GM12873 (cell line): ENCODE measurements around the gene JMJD8.

ENCODE experiments used
- TF ChIP-seq, protein P1 (sequence below): IDR thresholded peaks from 2 replicates; pipeline ENCODE4 v1.5.1; 2012; ENCODE audit warnings: low read depth, mild to moderate bottlenecking, moderate library complexity, low read length, control low read depth; ENCODE audit not compliant: insufficient read depth; ENCODE audit errors: missing control alignments

Gene JMJD8

DNA sequence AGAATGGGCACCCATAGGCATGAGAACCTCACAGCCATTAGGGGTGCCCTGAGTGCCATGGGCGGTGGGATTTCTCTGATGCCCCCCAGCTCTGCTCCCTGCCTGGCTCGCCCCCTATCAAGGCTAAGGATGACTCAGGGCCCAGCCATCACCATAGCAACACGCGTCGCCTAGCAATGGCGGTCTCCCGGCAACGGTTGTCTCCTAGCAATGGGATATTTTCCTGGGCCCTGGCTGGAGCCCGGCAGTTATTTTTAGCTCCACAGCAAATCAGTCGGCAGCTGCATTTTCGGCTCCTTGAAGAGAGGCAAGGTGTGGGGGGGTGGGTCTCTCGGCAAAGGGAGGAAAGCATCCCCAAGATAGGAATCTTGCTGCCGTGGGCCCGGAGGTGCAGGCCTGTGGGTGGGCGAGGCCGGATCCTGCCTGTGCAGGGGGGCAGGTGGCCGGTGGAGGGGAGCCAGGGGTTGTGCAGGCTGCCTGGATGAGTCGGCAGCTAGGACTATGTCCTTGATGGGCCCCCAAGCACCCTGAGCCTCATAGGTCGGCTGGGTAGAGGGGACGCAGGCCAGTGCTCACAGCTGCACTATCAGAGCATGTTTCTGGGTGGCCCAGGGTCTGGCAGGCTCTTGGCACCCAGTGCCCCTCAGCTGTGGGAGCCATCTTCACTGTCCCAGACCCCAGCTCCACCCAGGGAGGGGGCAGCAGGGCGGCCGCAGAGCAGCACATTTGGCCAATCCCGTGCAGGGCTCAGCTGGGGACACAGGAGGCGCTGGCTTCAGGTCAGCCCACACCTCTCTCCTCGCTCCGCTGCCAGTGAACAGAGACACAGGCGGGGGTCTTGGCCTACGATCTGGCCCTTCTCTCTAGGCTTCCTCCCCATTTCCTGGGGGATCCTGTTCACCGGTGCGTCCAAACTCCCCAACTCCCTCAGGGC is 25.7 kb upstream of the JMJD8 start:
- TF ChIP-seq, protein P1, sequence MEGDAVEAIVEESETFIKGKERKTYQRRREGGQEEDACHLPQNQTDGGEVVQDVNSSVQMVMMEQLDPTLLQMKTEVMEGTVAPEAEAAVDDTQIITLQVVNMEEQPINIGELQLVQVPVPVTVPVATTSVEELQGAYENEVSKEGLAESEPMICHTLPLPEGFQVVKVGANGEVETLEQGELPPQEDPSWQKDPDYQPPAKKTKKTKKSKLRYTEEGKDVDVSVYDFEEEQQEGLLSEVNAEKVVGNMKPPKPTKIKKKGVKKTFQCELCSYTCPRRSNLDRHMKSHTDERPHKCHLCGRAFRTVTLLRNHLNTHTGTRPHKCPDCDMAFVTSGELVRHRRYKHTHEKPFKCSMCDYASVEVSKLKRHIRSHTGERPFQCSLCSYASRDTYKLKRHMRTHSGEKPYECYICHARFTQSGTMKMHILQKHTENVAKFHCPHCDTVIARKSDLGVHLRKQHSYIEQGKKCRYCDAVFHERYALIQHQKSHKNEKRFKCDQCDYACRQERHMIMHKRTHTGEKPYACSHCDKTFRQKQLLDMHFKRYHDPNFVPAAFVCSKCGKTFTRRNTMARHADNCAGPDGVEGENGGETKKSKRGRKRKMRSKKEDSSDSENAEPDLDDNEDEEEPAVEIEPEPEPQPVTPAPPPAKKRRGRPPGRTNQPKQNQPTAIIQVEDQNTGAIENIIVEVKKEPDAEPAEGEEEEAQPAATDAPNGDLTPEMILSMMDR: peak; percentile 2

DNA sequence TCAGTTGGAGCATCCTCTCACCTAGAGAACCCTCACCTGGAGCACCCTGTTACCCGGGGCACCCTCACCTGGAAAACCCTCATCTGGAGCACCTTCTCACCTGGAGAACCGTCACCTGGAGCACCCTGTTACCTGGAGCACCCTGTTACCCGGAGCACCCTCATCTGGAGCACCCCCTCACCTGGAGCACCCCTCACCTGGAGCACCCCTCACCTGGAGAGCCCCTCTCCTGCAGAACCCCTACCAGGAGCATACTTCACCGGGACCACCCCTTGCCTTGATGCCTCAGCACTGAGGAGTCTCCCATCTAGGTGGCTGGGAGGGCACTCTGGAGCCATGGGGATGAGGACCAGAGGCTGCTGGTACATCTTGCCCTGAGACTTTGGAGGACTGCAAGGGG is 24.8 kb upstream of the JMJD8 start:
- TF ChIP-seq, protein P1: no peak

DNA sequence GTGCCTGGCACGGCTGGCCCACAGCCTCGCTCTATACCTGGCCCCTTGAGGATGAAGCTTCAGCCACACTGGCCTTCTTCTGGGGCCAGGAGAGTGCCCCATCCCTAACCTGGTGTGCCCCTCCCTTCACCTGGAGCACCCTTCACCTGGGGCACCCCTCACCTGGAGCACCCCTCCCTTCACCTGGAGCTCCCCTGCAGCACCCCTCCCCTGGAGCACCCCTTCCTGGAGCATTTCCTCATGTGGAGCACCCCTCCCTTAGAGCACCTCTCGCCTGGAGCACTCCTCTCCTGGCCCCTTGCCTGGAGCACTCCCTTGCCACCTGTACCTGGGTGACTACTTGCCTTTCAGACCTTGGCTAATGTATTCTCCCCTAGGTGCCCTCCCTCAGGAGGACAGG is 23.9 kb upstream of the JMJD8 start:
- TF ChIP-seq, protein P1: no peak

GRCh38 chr16:707062-707538 is 23.0 kb upstream of the JMJD8 start:
- TF ChIP-seq, protein P1: no peak

DNA sequence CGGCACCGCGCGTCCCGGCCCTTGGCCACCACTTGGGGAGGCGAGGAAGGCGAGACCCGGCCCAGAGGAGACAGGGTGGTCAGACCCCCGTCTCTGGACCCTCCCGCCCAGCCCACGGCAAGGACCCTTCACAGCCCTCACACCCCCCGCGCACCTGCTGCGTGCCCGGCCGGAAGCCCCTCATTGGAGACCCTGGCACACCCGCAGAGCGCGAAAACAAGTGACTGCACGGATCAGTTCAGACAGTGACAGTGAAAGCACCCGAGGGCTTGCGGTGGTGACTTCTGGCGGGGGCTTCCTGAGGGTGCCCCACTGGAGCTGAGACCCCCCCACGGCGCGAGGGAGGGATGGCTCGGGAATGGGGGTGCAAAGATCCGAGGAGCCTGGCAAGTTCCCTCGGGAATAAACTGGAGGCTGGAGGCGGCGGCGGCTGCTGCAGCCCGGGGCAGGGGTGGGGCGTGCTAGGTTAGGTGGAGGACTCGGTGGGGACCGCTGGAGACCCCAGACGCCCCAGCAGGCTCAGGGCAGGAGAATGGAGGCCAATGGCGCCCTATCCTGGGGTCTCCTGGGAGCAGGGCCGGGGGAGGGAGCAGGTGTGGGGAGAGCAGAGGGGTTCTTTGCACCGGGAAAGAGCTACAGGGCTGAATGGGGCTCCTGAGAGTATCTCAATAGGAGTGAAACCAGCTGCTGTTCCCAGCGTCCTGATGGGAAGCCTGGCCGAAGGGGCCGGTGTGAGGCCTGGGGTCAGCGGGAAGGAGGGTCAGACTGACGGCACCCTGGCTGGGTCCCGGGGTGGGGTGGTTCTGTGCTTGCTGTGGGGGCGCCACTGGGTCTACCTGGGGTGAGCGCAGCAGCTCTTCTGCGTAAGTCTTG is 22.3 kb upstream of the JMJD8 start:
- TF ChIP-seq, protein P1: no peak

DNA sequence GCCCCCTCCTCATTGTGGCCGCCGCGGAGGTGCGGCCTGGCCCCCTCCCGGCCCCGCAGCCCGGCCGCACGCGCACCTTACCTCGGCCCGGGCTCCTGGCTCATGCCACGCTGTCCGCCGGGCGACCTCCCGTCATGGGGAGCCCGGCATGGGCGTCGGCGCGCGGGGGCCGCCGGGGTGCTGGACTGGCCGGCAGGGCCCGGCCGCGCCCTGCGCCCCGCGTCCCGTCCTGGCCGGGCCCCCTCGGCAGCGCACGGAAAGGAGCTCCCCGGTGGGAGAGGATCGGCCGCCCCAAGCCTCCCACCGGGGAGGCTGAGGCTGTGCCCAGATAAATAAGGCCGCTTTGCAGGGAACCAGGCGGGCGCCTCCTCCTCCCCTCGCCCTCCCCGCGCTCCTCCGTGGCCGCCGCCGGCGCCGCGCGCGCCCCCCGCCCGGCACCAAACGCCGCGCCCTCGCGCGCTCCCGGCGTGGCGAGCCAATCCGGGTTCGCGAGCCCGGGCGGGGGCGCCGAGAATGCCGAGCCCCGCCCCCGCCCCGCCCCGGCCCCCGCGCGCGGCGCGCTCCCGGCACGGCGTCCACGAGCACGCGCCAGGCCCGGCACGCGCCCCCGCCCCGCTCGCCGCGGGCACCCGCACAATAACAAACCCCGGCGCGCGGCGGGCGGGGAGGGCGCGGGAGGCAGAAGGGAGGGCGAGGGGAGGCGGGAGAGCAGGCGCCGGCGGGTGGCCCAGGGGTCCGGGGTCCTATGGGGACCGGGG is 21.5 kb upstream of the JMJD8 start, which contains the start of gene FBXL16:
Gene FBXL16 (minus strand): TSS at position 371 of the 758 bp plus-strand sequence. CDS start 8,396 bp downstream, outside the sequence.
- TF ChIP-seq, protein P1: no peak
